Measurements from ENCODE around the gene NPTX1. TPM values are rescaled to one million over a fixed set of nuclear protein-coding genes. Genes with fewer than 3 reads are reported as not detected.

The NPTX1 gene
- total and polyA plus RNA-seq, 2 of the 13 experiments (the other 11 are each of a cell fraction or from before 2014, with no cell fraction given): 0.01 TPM; not detected in 1

GRCh38 chr17:80466188-80466705 is 10.2 kb downstream of the NPTX1 start:
- in situ Hi-C loops (cut with HindIII; ENCODE audit: extremely low pct_ligation_motif_present, low pct_unique_long_range_greater_than_20kb) (no loop called here), intact Hi-C loops (cut with micrococcal nuclease; ENCODE audit: unreplicated experiment) (no loop called here)
- H3K4me2 ChIP-seq (ENCODE audit: low read depth, low read length): no peak overlapping the region
- no peak overlapping the region for H3K4me3 ChIP-seq (replicated peaks in 1 of 3; ENCODE audit: insufficient read depth in 1 of 3, low read depth in 2 of 3, low read length in 3 of 3)
- ChIA-PET POLR2A (no interaction called here), CTCF (ENCODE audit: low intra/inter-chr PET ratio, low total read pairs) (no interaction called here)
- 21% methylated on average over 13 of the region's 15 CpGs for WGBS (ENCODE audit: low lambda C conversion rate)
- H3K9ac ChIP-seq (ENCODE audit: insufficient read depth, low read depth, low read length): no peak overlapping the region
- no peaks in the 10 kb centered on the region; the same call in 1 of the 2 replicates for H4K20me1 ChIP-seq (ENCODE audit: insufficient read depth, low read length)
- no peaks in the 10 kb centered on the region for H3K36me3 ChIP-seq (replicated peaks in 1 of 2; ENCODE audit: control insufficient read depth in 1 of 2, insufficient read depth in 2 of 2, low read length in 2 of 2)
- FAIRE-seq: no peak
- ATAC-seq: no peak
- H3K4me1 ChIP-seq (ENCODE audit: insufficient read depth, low read length): no peaks in the 10 kb centered on the region
- no peak overlapping the region for H3K27ac ChIP-seq (ENCODE audit: extremely low read length, insufficient read depth, low read length)
- TF ChIP-seq ATM (IDR thresholded peaks at IDR 0.05; ENCODE audit: borderline replicate concordance): no peak
- no peak for TF ChIP-seq BCLAF1 (IDR thresholded peaks at IDR 0.05)
- TF ChIP-seq CEBPB (IDR thresholded peaks at IDR 0.05; ENCODE audit: borderline replicate concordance, low read depth, low read length): no peak
- no peak for TF ChIP-seq PRMT3 (CRISPR knock-in tag; IDR thresholded peaks at IDR 0.05; ENCODE audit: borderline replicate concordance, low read depth)
- no peak for TF ChIP-seq ZGPAT (CRISPR knock-in tag; IDR thresholded peaks at IDR 0.05)
- no peak for TF ChIP-seq ZNF572 (CRISPR knock-in tag; IDR thresholded peaks at IDR 0.05)
- TF ChIP-seq ZNF260 (CRISPR knock-in tag; IDR thresholded peaks at IDR 0.05; ENCODE audit: borderline replicate concordance, low read depth): no peak
- no peak for TF ChIP-seq ZFP82 (CRISPR knock-in tag; IDR thresholded peaks at IDR 0.05; ENCODE audit: borderline replicate concordance)
- no peak for TF ChIP-seq ZNF510 (CRISPR knock-in tag; IDR thresholded peaks at IDR 0.05; ENCODE audit: low read depth)
- no peak for TF ChIP-seq ZNF781 (CRISPR knock-in tag; IDR thresholded peaks at IDR 0.05; ENCODE audit: borderline replicate concordance, not compliant biosample characterization)
- no peak for TF ChIP-seq ZNF33A (CRISPR knock-in tag; IDR thresholded peaks at IDR 0.05; ENCODE audit: borderline replicate concordance)
- TF ChIP-seq ZBTB34 (CRISPR knock-in tag; IDR thresholded peaks at IDR 0.05): no peak
- no peak for TF ChIP-seq ZMYM4 (CRISPR knock-in tag; IDR thresholded peaks at IDR 0.05)
- TF ChIP-seq THAP7 (CRISPR knock-in tag; IDR thresholded peaks at IDR 0.05): no peak
- BruUV-seq (replicated peaks): no TSS peak
- no peaks in the 10 kb centered on the region for H3K9me3 ChIP-seq (ENCODE audit: low read length)
- peaks cover 29 to 91% of the 10 kb centered on the region in 2 experiments for H3K27me3 ChIP-seq (ENCODE audit: control insufficient read depth in 1 of 2, insufficient read depth in 2 of 2, low read length in 2 of 2)
- DNase-seq (ENCODE audit: low spot score): no peak
- H3K79me2 ChIP-seq (ENCODE audit: insufficient read depth, low read length): no peaks in the 10 kb centered on the region
- H2AFZ ChIP-seq (ENCODE audit: low read length): no peak overlapping the region
